Measurements from ENCODE around the gene TRABD2B. TPM values are rescaled to one million over a fixed set of nuclear protein-coding genes. Genes with fewer than 3 reads are reported as not detected.

The TRABD2B gene
- total RNA-seq, 4 donors from 2014 or later, result 0.83 to 2.6 (median 1.9) TPM

DNA sequence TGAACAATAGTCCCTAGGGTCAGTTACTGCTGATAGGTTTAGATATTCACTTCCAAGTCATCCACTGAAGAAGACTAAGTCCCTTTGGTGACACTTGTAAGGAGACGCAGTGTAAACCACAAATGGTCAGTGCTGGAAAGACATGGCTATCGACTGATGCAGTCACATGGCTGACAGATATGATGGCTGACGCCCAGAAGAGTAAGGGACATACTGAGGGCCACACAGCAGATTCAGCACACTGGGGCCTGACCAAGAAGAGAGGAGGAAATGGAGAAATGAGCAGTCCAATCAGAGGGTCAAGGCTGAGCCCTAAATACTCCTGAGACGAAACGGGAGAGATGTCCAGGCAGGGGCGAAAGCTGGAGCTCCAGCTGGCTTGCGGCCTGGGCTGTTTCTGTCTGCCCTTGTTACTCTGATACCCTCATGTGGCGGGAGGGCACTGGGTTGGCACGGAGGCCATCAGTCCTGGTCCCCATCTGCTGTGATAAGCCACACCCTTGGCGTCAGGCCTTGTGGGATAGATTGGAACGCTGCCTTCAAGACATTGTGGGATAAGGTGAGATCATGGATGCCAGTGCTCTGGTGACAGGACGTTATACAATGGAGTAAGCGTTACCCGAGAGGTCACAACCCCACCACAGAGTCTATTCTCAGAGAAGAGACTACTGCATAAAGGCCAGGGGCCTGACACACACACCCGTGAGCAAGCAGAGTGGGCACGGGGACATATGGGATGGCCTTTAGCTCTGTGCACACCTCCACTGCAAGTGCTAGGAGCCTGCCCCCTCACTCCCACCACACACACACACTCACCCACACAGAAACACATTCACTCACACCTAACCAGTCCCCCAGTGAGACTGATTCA lies 158.4 kb downstream of the TRABD2B start:
- no peak overlapping the region for H3K4me3 ChIP-seq
- H3K4me1 ChIP-seq, result peaks cover 15% of the 10 kb centered on the region
- no peak overlapping the region for H3K27ac ChIP-seq
- 84% methylated on average over 16 of the region's 16 CpGs for WGBS
- no peak for TF ChIP-seq POLR2A (IDR thresholded peaks at IDR 0.05)
- no peak for TF ChIP-seq POLR2AphosphoS5 (IDR thresholded peaks at IDR 0.05)
- TF ChIP-seq, protein P1, sequence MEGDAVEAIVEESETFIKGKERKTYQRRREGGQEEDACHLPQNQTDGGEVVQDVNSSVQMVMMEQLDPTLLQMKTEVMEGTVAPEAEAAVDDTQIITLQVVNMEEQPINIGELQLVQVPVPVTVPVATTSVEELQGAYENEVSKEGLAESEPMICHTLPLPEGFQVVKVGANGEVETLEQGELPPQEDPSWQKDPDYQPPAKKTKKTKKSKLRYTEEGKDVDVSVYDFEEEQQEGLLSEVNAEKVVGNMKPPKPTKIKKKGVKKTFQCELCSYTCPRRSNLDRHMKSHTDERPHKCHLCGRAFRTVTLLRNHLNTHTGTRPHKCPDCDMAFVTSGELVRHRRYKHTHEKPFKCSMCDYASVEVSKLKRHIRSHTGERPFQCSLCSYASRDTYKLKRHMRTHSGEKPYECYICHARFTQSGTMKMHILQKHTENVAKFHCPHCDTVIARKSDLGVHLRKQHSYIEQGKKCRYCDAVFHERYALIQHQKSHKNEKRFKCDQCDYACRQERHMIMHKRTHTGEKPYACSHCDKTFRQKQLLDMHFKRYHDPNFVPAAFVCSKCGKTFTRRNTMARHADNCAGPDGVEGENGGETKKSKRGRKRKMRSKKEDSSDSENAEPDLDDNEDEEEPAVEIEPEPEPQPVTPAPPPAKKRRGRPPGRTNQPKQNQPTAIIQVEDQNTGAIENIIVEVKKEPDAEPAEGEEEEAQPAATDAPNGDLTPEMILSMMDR (IDR thresholded peaks at IDR 0.05), result no peak
- no peak for TF ChIP-seq EP300 (IDR thresholded peaks at IDR 0.05)
- no peaks in the 10 kb centered on the region for H3K36me3 ChIP-seq
- peak in 1 of 2 donors; percentile 48 for DNase-seq (ENCODE audit: low spot score in 2 of 2)
- no peaks in the 10 kb centered on the region for H3K9me3 ChIP-seq
- H3K27me3 ChIP-seq, result no peaks in the 10 kb centered on the region

DNA sequence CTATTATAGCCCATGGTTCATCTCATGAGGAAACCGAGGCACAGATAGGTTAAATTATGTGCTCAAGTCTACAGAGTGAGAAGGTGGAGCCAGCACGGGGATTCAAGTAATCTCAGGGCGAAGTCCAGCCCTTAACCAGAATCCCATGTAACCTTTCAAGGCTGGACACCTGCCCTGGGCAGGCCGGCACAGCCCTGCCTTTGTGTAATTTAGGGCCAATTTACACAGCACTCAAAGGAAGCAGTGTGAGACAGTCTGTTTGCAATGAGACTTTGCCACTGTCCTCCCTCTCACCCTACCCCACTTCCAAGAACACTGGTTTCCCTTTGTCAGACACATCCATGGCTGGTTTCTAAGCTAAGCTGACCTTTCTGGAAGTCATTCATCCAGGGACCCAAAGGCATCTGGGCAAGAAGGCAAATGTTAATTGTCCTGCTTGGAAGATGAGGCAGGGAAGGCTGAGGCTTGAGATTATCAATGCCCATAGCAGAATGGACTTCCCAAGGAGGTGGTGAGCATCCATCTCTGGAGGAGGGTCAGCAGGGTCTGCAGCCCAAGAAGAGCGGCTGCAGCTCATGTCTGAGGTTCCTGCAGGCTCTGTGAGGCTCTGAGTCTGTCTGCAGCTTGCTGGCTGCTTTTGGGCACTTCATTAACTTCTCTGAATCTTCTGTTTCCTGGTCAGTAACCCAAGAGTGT lies 159.2 kb downstream of the TRABD2B start:
- Histone ChIP-seq H3K27ac (no peak overlapping the region), H3K9me3 (no peaks in the 10 kb centered on the region), H3K27me3 (no peaks in the 10 kb centered on the region), H3K4me3 (no peak overlapping the region), H3K4me1 (peaks cover 15% of the 10 kb centered on the region), H3K36me3 (no peaks in the 10 kb centered on the region)
- peak in 1 of 2 donors; percentile 15 for DNase-seq (ENCODE audit: low spot score in 2 of 2)
- 93% methylated on average over 5 of the region's 5 CpGs for WGBS
- TF ChIP-seq EP300 (IDR thresholded peaks at IDR 0.05), result no peak
- no peak for TF ChIP-seq POLR2AphosphoS5 (IDR thresholded peaks at IDR 0.05)
- no peak for TF ChIP-seq POLR2A (IDR thresholded peaks at IDR 0.05)
- TF ChIP-seq, protein P1 (IDR thresholded peaks at IDR 0.05), result no peak

DNA sequence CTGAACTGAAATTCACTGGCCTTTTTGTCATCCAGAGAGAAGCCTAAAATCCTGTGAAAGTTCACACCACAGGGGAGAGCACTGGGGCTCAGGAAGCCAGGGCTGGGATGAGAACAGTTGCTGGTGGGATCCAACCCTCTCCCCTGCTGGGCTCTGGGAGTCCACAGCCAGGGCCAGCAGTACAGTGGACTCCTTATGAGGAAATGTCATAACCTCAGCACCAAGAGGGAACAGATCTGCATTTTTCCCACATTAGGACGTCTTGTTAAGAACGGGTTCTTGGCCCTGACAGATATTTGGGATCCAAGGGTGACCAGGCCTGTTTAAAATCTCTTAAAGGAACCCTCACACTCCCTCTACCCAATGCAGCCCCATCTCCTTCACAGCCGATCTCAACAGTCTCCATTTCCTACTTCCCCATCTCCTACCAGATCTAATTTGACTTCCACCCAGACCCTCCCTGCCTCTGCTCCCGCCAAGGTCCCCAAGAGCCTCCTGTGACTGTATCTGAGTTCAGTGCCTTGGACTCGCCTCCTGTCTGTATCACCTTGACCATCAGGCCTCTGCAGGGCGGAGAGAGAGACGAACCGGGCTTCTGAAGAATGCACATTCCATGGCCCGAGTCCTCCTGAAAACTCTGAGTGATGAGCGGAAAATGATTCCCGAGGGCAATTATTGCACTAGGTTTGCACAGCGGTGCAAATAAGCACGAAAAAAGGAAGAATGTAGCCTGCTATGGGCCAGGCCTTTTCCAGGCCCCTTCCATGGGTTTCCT lies 159.9 kb downstream of the TRABD2B start:
- no peak for DNase-seq (ENCODE audit: low spot score in 2 of 2)
- peaks cover 15% of the 10 kb centered on the region for H3K4me1 ChIP-seq
- 88% methylated on average over 13 of the region's 13 CpGs for WGBS
- no peaks in the 10 kb centered on the region for H3K27me3 ChIP-seq
- no peak for TF ChIP-seq POLR2AphosphoS5 (IDR thresholded peaks at IDR 0.05)
- TF ChIP-seq EP300 (IDR thresholded peaks at IDR 0.05), result no peak
- TF ChIP-seq, protein P1 (IDR thresholded peaks at IDR 0.05), result no peak
- no peak for TF ChIP-seq POLR2A (IDR thresholded peaks at IDR 0.05)
- no peaks in the 10 kb centered on the region for H3K36me3 ChIP-seq
- no peak overlapping the region for H3K27ac ChIP-seq
- no peak overlapping the region for H3K4me3 ChIP-seq
- no peaks in the 10 kb centered on the region for H3K9me3 ChIP-seq

DNA sequence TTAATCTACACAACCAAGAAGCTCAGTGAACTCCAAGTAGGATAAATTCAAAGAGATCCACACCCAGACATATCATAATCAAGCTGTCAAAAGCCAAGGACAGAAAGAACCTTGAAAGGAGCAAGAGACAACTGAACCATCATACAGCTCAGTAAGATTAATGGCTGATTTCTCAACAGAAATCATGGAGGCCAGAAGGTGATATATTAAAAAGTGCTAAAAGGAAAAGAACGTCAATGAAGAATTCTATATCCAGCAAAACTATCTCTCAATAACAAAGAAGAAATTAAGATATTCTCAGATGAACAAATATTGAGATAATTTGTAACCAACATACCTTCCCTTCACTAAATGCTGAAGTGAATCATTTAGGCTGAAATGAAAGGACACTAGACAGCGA lies 161.8 kb downstream of the TRABD2B start:
- TF ChIP-seq POLR2A (IDR thresholded peaks at IDR 0.05) (no peak), POLR2AphosphoS5 (IDR thresholded peaks at IDR 0.05) (no peak), EP300 (IDR thresholded peaks at IDR 0.05) (no peak)
- TF ChIP-seq, protein P1 (IDR thresholded peaks at IDR 0.05), result no peak
- WGBS, result 94% methylated on average over 2 of the region's 2 CpGs
- DNase-seq (ENCODE audit: low spot score in 2 of 2), result no peak
- Histone ChIP-seq H3K27me3 (no peaks in the 10 kb centered on the region), H3K27ac (no peak overlapping the region), H3K9me3 (no peaks in the 10 kb centered on the region), H3K4me3 (no peak overlapping the region), H3K36me3 (no peaks in the 10 kb centered on the region), H3K4me1 (peaks cover 20% of the 10 kb centered on the region)
